K562 (cell line): ENCODE data around the gene TRMT1. TPM values are rescaled to one million over a fixed set of nuclear protein-coding genes. Genes with fewer than 3 reads are reported as not detected.

Experiments used
- ATAC-seq: fragments of 200-7000 bp; cut with Tn5 transposase; 3 replicates; pipeline ENCODE4 v1.9.1; 2020; ENCODE audit warnings: moderate library complexity
- BruUV-seq: library from RNA; stranded (reverse); fragments of 400-500 nt; replicated peaks from 2 replicates; lab custom pipeline; 2021; lab: Mats Ljungman, UMichigan
- CTCF ChIA-PET: fragments of 300-600 bp; formaldehyde crosslinking; extraction: SDS; loops from one replicate; lab custom pipeline; 2021; ENCODE audit warnings: low intra/inter-chr PET ratio; lab: Yijun Ruan, JAX
- POLR2A ChIA-PET: fragments of 300-600, 350-650 bp; sonication (Branson Sonifier 250); formaldehyde crosslinking; extraction: SDS; loops from one replicate; lab custom pipeline; 2021; ENCODE audit warnings: antibody characterized with exemption, inconsistent platforms; lab: Yijun Ruan, JAX
- DNase-seq, 4 experiments: peaks; one replicate each; pipeline versions ENCODE4 v3.0.0 to v3.0.0-alpha.2; 2011 to 2018; ENCODE audit warnings: low spot score in 3 of 4, mixed read lengths in 3 of 4; ENCODE audit errors: extremely low read depth in 1 of 4
- FAIRE-seq: peaks from 2 replicates; lab custom pipeline; 2011; peaks lifted over from hg19 to GRCh38; lab: Jason Lieb, UNC
- H2AFZ ChIP-seq: 2 replicates; pipeline ENCODE4 v1.6.0; 2011; ENCODE audit warnings: low read depth, low read length, control low read depth, inconsistent platforms
- H3K27ac ChIP-seq: fragments of 200-600 bp; 3 replicates; pipeline ENCODE4 v1.8.0; 2011; ENCODE audit warnings: low read depth, mild to moderate bottlenecking, control low read depth, inconsistent platforms, low read length, moderate library complexity, mixed read lengths; ENCODE audit errors: extremely low read depth
- H3K27me3 ChIP-seq, 2 experiments: fragments of 300-600 bp in 1 of 2; 2 replicates in 1 of 2; 3 replicates in 1 of 2; pipeline versions ENCODE4 v1.6.0 to v1.8.0; 2011; ENCODE audit warnings: inconsistent platforms in 2 of 2, low read length in 2 of 2, mild to moderate bottlenecking in 1 of 2, mixed read lengths in 1 of 2, moderate library complexity in 1 of 2; ENCODE audit not compliant: control insufficient read depth in 2 of 2, insufficient read depth in 2 of 2
- H3K36me3 ChIP-seq: fragments of 300-600 bp; 3 replicates; pipeline ENCODE4 v1.8.0; 2011; ENCODE audit warnings: mild to moderate bottlenecking, low read length, inconsistent platforms; ENCODE audit not compliant: control insufficient read depth, insufficient read depth
- H3K4me1 ChIP-seq, 2 experiments: fragments of 200-600 bp in 1 of 2; replicated peaks in 1 of 2; 2 replicates in 1 of 2; 3 replicates in 1 of 2; pipeline versions ENCODE4 v1.5.1 to v1.8.0; 2011; ENCODE audit warnings: inconsistent platforms in 2 of 2, low read length in 2 of 2, mild to moderate bottlenecking in 1 of 2, mixed read lengths in 1 of 2, moderate library complexity in 1 of 2; ENCODE audit not compliant: control insufficient read depth in 2 of 2, insufficient read depth in 2 of 2
- H3K4me2 ChIP-seq: 2 replicates; pipeline ENCODE4 v1.6.1; 2011; ENCODE audit warnings: low read length, control low read depth, inconsistent platforms, mixed read lengths; ENCODE audit not compliant: insufficient read depth
- H3K4me3 ChIP-seq: fragments of 200-600 bp; sonication (generic), shearing (Covaris generic); 2 replicates; pipeline ENCODE4 v1.5.1; 2016; ENCODE audit warnings: control low read depth, inconsistent platforms
- H3K79me2 ChIP-seq: fragments of 200-600 bp; 3 replicates; pipeline ENCODE4 v1.8.0; 2011; ENCODE audit warnings: low read length, inconsistent platforms; ENCODE audit not compliant: control insufficient read depth, insufficient read depth
- H3K9ac ChIP-seq, 2 experiments: 2 replicates each; pipeline versions ENCODE4 v1.6.0 to v1.6.1; 2011; ENCODE audit warnings: low read depth in 2 of 2, low read length in 2 of 2, control low read depth in 1 of 2, inconsistent platforms in 1 of 2, mild to moderate bottlenecking in 1 of 2, mixed read lengths in 1 of 2; ENCODE audit not compliant: insufficient read depth in 1 of 2
- H3K9me1 ChIP-seq: one replicate; pipeline ENCODE4 v1.6.0; 2011; ENCODE audit warnings: inconsistent platforms, mild to moderate bottlenecking, low read length, moderate library complexity; ENCODE audit not compliant: control insufficient read depth, insufficient read depth
- H3K9me3 ChIP-seq: replicated peaks from 2 replicates; pipeline ENCODE4 v1.5.1; 2011; ENCODE audit warnings: low read depth, low read length, inconsistent platforms; ENCODE audit not compliant: control insufficient read depth, insufficient read depth
- H4K20me1 ChIP-seq: replicated peaks from 2 replicates; pipeline ENCODE4 v1.6.1; 2011; ENCODE audit warnings: low read length, inconsistent platforms, mixed read lengths; ENCODE audit not compliant: control insufficient read depth, insufficient read depth
- ETV6 ChIP-seq, 3 experiments: fragments of 150-350 bp in 1 of 3; sonication (generic) in 1 of 3; formaldehyde crosslinking in 1 of 3; IDR thresholded peaks; 2 replicates each; pipeline versions ENCODE4 v1.6.1 to v1.8.0; 2014 to 2022; ENCODE audit warnings: borderline replicate concordance in 2 of 3, low read depth in 2 of 3, antibody characterized with exemption in 1 of 3, low read length in 1 of 3, mild to moderate bottlenecking in 1 of 3, missing genetic modification reagents in 1 of 3
- NR2C2 ChIP-seq, 2 experiments: fragments of 200-800 bp in 1 of 2; sonication (Bioruptor generic) in 1 of 2; sonication (generic) in 1 of 2; formaldehyde crosslinking in 1 of 2; IDR thresholded peaks; 2 replicates each; pipeline versions ENCODE4 v1.6.1 to v1.8.0; 2016 to 2022; ENCODE audit warnings: mild to moderate bottlenecking in 1 of 2, missing compliant biosample characterization in 1 of 2, missing genetic modification characterization in 1 of 2, missing genetic modification reagents in 1 of 2
- OTX1 ChIP-seq: fragments of 450-650 bp; formaldehyde crosslinking; IDR thresholded peaks from 2 replicates; pipeline ENCODE4 v1.4.0; 2022; ENCODE audit warnings: mild to moderate bottlenecking
- PHB ChIP-seq: fragments of 250-450 bp; sonication (Bioruptor Pico); IDR thresholded peaks from 2 replicates; pipeline ENCODE4 v1.5.0; 2021
- RBM15 ChIP-seq: fragments of 200-400 bp; formaldehyde crosslinking; IDR thresholded peaks from 2 replicates; pipeline ENCODE4 v1.6.1; 2018; ENCODE audit warnings: mild to moderate bottlenecking, low read length, moderate library complexity; ENCODE audit not compliant: insufficient read depth
- SIN3B ChIP-seq: fragments of 450-650 bp; IDR thresholded peaks from 2 replicates; pipeline ENCODE4 v1.6.1; 2017; ENCODE audit warnings: low read depth, mild to moderate bottlenecking, moderate library complexity
- SMAD2 ChIP-seq: fragments of 150-350 bp; IDR thresholded peaks from 2 replicates; pipeline ENCODE4 v1.6.1; 2014; ENCODE audit warnings: low read depth, mild to moderate bottlenecking, low read length
- TRIM28 ChIP-seq: fragments of 450-650 bp; IDR thresholded peaks from 2 replicates; pipeline ENCODE4 v1.6.1; 2017
- ZC3H8 ChIP-seq: fragments of 450-650 bp; IDR thresholded peaks from 2 replicates; pipeline ENCODE4 v1.6.1; 2017
- ZZZ3 ChIP-seq: fragments of 450-650 bp; IDR thresholded peaks from 2 replicates; pipeline ENCODE4 v1.6.1; 2016; ENCODE audit warnings: antibody characterized with exemption, mild to moderate bottlenecking, moderate library complexity
- WGBS: fragments of 100-300 bp; shearing (Covaris generic); methylation state at CpG from one replicate; pipeline ENCODE4 v1.1.6; 2016; ENCODE audit warnings: low coverage, mixed read lengths; ENCODE audit not compliant: insufficient coverage; ENCODE audit errors: missing lambda C conversion rate; 5-methylcytosine and 5-hydroxymethylcytosine counted together
- in situ Hi-C: fragments of 300-500 bp; cut with MboI; formaldehyde crosslinking; loops from 4 replicates; pipeline ENCODE4 v1.15.0; 2018; ENCODE audit warnings: inconsistent platforms, mixed read lengths
- intact Hi-C: fragments of 100-400 bp; cut with micrococcal nuclease; formaldehyde crosslinking; loops from 2 replicates; pipeline ENCODE4 v1.14.2; 2022
- polyA plus RNA-seq, 8 experiments: library from polyadenylated mRNA; depleted of rRNA in 4 of 8; stranded (reverse) in 5 of 8; unstranded in 3 of 8; fragments of >200 nt; fragmentation: Nextera tagmentation in 2 of 8; fragmentation: Illumina TruSeq in 1 of 8; extraction: Ambion mirVana in 2 of 8; extraction: Trizol in 1 of 8; gene quantifications; 2 replicates each; pipeline versions ENCODE4 v1.2.1 to v1.2.3, GENCODE V29; 2011 to 2014; ENCODE audit warnings: inconsistent platforms in 1 of 8, missing spikeins in 1 of 8
- total RNA-seq, 7 experiments: library from RNA; depleted of rRNA in 6 of 7; stranded (reverse); fragments of >200 nt in 6 of 7; fragmentation: Illumina TruSeq in 2 of 7; extraction: Trizol in 2 of 7; gene quantifications; 2 replicates each; pipeline versions ENCODE4 v1.2.1 to v1.2.3, GENCODE V29; 2011 to 2021; ENCODE audit warnings: low replicate concordance in 1 of 7
- TF ChIP-seq, protein P1 (sequence below), 2 experiments: fragments of 450-650 bp in 1 of 2; sonication (generic) in 1 of 2; formaldehyde crosslinking; conservative IDR thresholded peaks; 2 replicates each; pipeline versions ENCODE4 v1.4.0 to v1.8.1; 2020 to 2022; ENCODE audit warnings: mild to moderate bottlenecking in 1 of 2, missing genetic modification reagents in 1 of 2
- TF ChIP-seq, protein P2 (sequence below): fragments of 450-650 bp; IDR thresholded peaks from one replicate; pipeline ENCODE4 v1.6.1; 2018; ENCODE audit warnings: mild to moderate bottlenecking, moderate library complexity; ENCODE audit not compliant: partially characterized antibody
- TF ChIP-seq, protein P3 (sequence below): sonication (generic); formaldehyde crosslinking; IDR thresholded peaks from 2 replicates; pipeline ENCODE4 v1.8.1; 2022; ENCODE audit warnings: missing genetic modification reagents
- TF ChIP-seq, protein P4 (sequence below), 3 experiments: fragments of 200-800 bp in 1 of 3; sonication (Bioruptor generic) in 1 of 3; sonication (generic) in 1 of 3; formaldehyde crosslinking in 1 of 3; IDR thresholded peaks; 2 replicates each; pipeline versions ENCODE4 v1.6.1 to v1.8.0; 2016 to 2022; ENCODE audit warnings: mild to moderate bottlenecking in 2 of 3, missing compliant biosample characterization in 2 of 3, missing genetic modification characterization in 2 of 3, missing genetic modification reagents in 1 of 3

The TRMT1 gene
- total and polyA plus RNA-seq, 9 of the 15 experiments (the other 6 are each of a cell fraction or from before 2014, with no cell fraction given) = 5.8 to 158 (median 54.3) TPM

DNA sequence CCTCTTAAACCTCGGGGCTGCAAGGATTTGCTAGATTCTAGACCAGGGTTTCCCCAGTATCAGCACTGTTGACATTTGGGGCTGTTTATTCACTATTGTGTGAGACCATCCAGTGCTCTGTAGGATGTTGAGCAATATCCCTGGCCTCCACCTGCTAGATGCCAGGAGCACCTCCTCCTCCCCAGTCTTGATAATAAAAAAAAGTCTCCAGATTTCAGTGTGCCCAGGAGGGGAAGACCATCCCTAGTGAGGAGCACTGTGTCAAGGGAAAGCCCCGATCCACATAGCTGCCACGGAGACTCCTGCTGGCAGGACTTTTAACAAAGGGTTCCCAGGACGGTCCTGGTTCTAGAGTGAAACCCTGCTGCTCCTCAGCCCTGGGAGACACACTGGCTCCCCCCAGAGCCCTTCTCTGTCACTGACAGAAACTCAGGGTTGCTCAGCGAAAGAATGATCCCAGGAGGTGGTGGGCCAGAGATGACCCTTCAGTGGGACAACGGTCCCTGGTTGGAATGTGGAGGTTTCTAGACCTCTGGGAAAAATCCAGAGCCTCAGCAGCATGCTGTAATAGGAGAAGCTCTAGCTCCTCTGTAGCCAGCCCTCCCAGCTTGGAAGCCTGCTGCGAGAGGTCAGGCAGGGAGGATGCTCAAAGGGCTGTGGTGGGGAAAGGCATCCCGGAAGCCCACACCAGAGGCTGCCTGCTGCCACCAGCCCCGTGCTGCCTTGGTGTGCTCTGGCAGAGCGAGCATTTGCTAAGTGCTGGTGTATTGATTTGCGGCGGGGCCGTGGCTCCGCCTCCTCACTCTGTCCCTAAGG, 34.1 kb downstream of the TRMT1 start (continued):
- TF ChIP-seq, protein P1, sequence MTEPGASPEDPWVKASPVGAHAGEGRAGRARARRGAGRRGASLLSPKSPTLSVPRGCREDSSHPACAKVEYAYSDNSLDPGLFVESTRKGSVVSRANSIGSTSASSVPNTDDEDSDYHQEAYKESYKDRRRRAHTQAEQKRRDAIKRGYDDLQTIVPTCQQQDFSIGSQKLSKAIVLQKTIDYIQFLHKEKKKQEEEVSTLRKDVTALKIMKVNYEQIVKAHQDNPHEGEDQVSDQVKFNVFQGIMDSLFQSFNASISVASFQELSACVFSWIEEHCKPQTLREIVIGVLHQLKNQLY (CRISPR knock-in tag; conservative IDR thresholded peaks at IDR 0.05) = no peak
- TF ChIP-seq OTX1 (no peak), ETV6 (IDR thresholded peaks at IDR 0.05; ENCODE audit: borderline replicate concordance in 1 of 2, low read depth in 2 of 2, low read length in 1 of 2) (no peak), ETV6 (CRISPR knock-in tag; IDR thresholded peaks at IDR 0.05; ENCODE audit: borderline replicate concordance) (no peak), PHB (CRISPR knock-in tag) (no peak)
- TF ChIP-seq, protein P2, sequence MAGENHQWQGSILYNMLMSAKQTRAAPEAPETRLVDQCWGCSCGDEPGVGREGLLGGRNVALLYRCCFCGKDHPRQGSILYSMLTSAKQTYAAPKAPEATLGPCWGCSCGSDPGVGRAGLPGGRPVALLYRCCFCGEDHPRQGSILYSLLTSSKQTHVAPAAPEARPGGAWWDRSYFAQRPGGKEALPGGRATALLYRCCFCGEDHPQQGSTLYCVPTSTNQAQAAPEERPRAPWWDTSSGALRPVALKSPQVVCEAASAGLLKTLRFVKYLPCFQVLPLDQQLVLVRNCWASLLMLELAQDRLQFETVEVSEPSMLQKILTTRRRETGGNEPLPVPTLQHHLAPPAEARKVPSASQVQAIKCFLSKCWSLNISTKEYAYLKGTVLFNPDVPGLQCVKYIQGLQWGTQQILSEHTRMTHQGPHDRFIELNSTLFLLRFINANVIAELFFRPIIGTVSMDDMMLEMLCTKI = no peak

DNA sequence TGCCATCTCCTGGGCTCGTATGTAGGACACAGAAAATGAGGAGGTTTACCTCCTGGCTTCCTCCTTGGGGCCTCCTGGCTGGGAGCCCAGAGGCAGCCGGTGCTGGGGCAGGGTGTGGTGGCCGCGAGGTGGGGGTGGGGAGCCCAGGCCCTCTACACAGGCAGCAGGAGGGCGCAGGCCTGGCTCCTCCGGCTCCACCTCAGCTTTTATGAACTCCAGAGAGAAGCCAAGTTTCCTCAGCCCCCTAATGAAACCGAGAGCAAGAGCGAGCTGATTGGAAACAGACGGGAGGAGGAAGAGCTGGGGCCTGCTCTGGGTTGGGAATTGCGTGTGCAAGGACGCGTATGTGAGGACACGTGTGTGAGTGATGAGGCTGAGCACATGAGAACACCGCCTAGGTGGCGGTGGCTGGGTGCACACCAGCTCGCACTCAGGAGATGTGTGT, 37.0 kb downstream of the TRMT1 start:
- H4K20me1 ChIP-seq = no peaks in the 10 kb centered on the region
- H3K9me3 ChIP-seq = no peaks in the 10 kb centered on the region
- H3K9ac ChIP-seq = peak overlapping the region; percentile 52 to 92
- POLR2A ChIA-PET = interaction anchor here (0.6 to 2.4 kb wide), 5 partner anchors 11 to 133 kb away, joined by 3 to 20 read pairs (median 4); partner anchors contain the start of gene RAD23A
- ATAC-seq = peak; percentile 93
- peaks cover 40% of the 10 kb centered on the region; the same call in 2 of the 3 replicates for H3K36me3 ChIP-seq
- H3K4me2 ChIP-seq = peak overlapping the region; percentile 68
- in situ Hi-C loops = no loop called here
- intact Hi-C loops = no loop called here
- H3K4me1 ChIP-seq = peaks cover 27 to 76% of the 10 kb centered on the region in 2 experiments
- H3K4me3 ChIP-seq = no peak overlapping the region; the same call in 1 of the 2 replicates
- no peaks in the 10 kb centered on the region for H3K79me2 ChIP-seq
- 14% methylated on average over 15 of the region's 16 CpGs for WGBS
- FAIRE-seq = peak; percentile 84
- no peaks in the 10 kb centered on the region for H3K27me3 ChIP-seq
- peak overlapping the region; percentile 63 for H3K27ac ChIP-seq
- H3K9me1 ChIP-seq = no peaks in the 10 kb centered on the region
- DNase-seq = peak; percentile 83 to 88 (median 85)
- H2AFZ ChIP-seq = peak overlapping the region; percentile 83
- CTCF ChIA-PET = interaction anchor here (0.8 kb wide), 1 partner anchor 114 kb away, joined by 3 read pairs; no protein-coding TSS in a partner anchor
- no TSS peak for BruUV-seq
- TF ChIP-seq SMAD2 (no peak), ZZZ3 (no peak), TRIM28 (no peak), SIN3B (no peak), RBM15 (no peak), ZC3H8 (no peak), NR2C2 (CRISPR knock-in tag; IDR thresholded peaks at IDR 0.05) (no peak), NR2C2 (tag; IDR thresholded peaks at IDR 0.05) (no peak)
- TF ChIP-seq, protein P3, sequence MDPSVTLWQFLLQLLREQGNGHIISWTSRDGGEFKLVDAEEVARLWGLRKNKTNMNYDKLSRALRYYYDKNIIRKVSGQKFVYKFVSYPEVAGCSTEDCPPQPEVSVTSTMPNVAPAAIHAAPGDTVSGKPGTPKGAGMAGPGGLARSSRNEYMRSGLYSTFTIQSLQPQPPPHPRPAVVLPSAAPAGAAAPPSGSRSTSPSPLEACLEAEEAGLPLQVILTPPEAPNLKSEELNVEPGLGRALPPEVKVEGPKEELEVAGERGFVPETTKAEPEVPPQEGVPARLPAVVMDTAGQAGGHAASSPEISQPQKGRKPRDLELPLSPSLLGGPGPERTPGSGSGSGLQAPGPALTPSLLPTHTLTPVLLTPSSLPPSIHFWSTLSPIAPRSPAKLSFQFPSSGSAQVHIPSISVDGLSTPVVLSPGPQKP = no peak
- TF ChIP-seq, protein P4, sequence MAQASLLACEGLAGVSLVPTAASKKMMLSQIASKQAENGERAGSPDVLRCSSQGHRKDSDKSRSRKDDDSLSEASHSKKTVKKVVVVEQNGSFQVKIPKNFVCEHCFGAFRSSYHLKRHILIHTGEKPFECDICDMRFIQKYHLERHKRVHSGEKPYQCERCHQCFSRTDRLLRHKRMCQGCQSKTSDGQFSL (CRISPR knock-in tag; IDR thresholded peaks at IDR 0.05) = no peak
- TF ChIP-seq, protein P4 (tag; IDR thresholded peaks at IDR 0.05) = no peak
